GM19467 (cell line): ENCODE data around the gene ACSF2.
"Not testable (repeated sequence)": the region's sequence is repeated elsewhere in the genome, so short reads cannot be mapped to it uniquely, and the experiment has no call there.

ENCODE experiments used
- ATAC-seq: cut with Tn5 transposase; IDR thresholded peaks from one replicate; pipeline ENCODE4 v1.9.1; 2021; ENCODE audit warnings: mild to moderate bottlenecking, moderate library complexity; ENCODE audit not compliant: unreplicated experiment

The ACSF2 gene

GRCh38 chr17:50407921-50408320 lies 18.1 kb upstream of the ACSF2 start:
- ATAC-seq: no peak

- no peak for ATAC-seq
Measured at GRCh38 chr17:50412188-50412732, 13.8 kb upstream of the ACSF2 start.

GRCh38 chr17:50414808-50415207 lies 11.2 kb upstream of the ACSF2 start:
- no peak for ATAC-seq

GRCh38 chr17:50419577-50419976 lies 6.4 kb upstream of the ACSF2 start:
- ATAC-seq: not testable (repeated sequence)

- no peak for ATAC-seq
Measured at GRCh38 chr17:50420419-50421112, 5.5 kb upstream of the ACSF2 start.

GRCh38 chr17:50421308-50422051 lies 4.5 kb upstream of the ACSF2 start:
- no peak for ATAC-seq

GRCh38 chr17:50422738-50423137 lies 3.3 kb upstream of the ACSF2 start:
- ATAC-seq: no peak

GRCh38 chr17:50423553-50424159 lies 2.4 kb upstream of the ACSF2 start:
- ATAC-seq: no peak

GRCh38 chr17:50424246-50424995 lies 1.6 kb upstream of the ACSF2 start:
- no peak for ATAC-seq

GRCh38 chr17:50424996-50425681 lies 879 bp upstream of the ACSF2 start:
- ATAC-seq: no peak

- ATAC-seq: no peak
Measured at GRCh38 chr17:50426472-50426782, 409 bp downstream of the ACSF2 start.

- ATAC-seq: no peak
Measured at GRCh38 chr17:50426814-50427787, 1.1 kb downstream of the ACSF2 start.

GRCh38 chr17:50428126-50428525 lies 2.1 kb downstream of the ACSF2 start:
- ATAC-seq: not testable (repeated sequence)

GRCh38 chr17:50428831-50429424 lies 2.9 kb downstream of the ACSF2 start:
- no peak for ATAC-seq

- ATAC-seq: no peak
Measured at GRCh38 chr17:50429793-50430192, 3.8 kb downstream of the ACSF2 start.

- no peak for ATAC-seq
Measured at GRCh38 chr17:50430821-50431618, 5.0 kb downstream of the ACSF2 start.

- ATAC-seq: no peak
Measured at GRCh38 chr17:50432125-50432762, 6.2 kb downstream of the ACSF2 start.

GRCh38 chr17:50437409-50437808 lies 11.4 kb downstream of the ACSF2 start:
- no peak for ATAC-seq
